ENCODE results near the gene OGFOD2.

DNA sequence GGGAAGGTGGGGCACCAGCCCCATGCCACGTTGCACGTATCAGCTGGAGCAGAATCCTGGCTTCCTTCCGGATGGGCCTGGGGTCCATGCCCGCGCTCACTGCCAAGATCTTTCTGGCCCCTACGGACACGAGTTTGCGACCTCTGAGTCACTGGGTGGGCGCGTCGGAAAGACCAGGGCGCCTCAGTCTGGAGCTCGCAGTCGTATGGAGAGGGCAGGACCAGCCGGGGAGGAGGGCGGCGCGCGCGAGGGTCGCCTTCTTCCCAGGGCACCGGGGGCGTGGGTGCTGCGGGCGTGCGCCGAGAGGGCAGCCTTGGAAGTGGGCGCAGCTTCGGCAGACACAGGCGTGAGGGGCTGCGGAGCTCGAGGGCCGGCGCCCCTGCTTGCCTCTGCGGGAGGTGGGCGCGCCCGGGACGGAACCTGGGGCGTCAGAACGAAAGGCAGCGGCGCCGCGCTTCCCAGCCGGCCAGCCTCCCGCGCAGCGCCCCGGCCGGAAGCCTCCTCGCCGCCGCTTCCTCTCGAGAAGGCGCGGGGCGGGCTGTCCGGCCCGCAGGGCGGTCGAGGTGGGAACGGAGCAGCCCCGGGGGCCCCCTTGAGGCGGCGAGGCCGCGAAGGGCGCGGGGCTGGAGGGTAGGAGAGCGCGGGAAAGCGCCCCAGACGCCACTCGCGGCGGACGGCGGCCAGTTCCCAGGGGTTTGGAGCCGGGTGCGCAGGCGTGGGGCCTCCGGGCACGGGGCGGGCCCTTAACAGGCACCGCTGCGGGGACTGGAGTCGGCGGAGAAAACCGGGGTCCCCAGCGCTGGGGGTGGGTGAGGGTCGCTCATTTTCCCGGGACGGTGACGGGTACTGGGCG is 5.4 kb downstream of the OGFOD2 start, which contains the start of gene ARL6IP4:
- TF ChIP-seq EP300 (IDR thresholded peaks at IDR 0.05) (peak in 1 of 2 donors; percentile 81), POLR2A (IDR thresholded peaks at IDR 0.05) (peak; percentile 58 to 86)
- TF ChIP-seq, protein P1, sequence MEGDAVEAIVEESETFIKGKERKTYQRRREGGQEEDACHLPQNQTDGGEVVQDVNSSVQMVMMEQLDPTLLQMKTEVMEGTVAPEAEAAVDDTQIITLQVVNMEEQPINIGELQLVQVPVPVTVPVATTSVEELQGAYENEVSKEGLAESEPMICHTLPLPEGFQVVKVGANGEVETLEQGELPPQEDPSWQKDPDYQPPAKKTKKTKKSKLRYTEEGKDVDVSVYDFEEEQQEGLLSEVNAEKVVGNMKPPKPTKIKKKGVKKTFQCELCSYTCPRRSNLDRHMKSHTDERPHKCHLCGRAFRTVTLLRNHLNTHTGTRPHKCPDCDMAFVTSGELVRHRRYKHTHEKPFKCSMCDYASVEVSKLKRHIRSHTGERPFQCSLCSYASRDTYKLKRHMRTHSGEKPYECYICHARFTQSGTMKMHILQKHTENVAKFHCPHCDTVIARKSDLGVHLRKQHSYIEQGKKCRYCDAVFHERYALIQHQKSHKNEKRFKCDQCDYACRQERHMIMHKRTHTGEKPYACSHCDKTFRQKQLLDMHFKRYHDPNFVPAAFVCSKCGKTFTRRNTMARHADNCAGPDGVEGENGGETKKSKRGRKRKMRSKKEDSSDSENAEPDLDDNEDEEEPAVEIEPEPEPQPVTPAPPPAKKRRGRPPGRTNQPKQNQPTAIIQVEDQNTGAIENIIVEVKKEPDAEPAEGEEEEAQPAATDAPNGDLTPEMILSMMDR (IDR thresholded peaks at IDR 0.05), result peak in 3 of 5 experiments; percentile 3 to 42 (median 35)
